Keratinocyte (primary cell): Measurements from ENCODE around the gene TOP2A. TPM values are rescaled to one million over a fixed set of nuclear protein-coding genes. Genes with fewer than 3 reads are reported as not detected.

ENCODE experiments used
- DNase-seq: peaks from one replicate; pipeline ENCODE4 v3.0.0-alpha.2; 2011; ENCODE audit warnings: low read depth, missing footprints, low spot score
- FAIRE-seq: peaks from 2 replicates; lab custom pipeline; 2011; peaks lifted over from hg19 to GRCh38; lab: Jason Lieb, UNC
- H2AFZ ChIP-seq: 2 replicates; pipeline ENCODE4 v1.6.0; 2012; ENCODE audit warnings: low read length, control low read depth, inconsistent platforms; ENCODE audit not compliant: control insufficient read depth
- H3K27ac ChIP-seq: 2 replicates; pipeline ENCODE4 v1.5.1; 2011; ENCODE audit warnings: low read length; ENCODE audit not compliant: control insufficient read depth, insufficient read depth
- H3K27me3 ChIP-seq: 3 replicates; pipeline ENCODE4 v1.6.0; 2011; ENCODE audit warnings: low read length; ENCODE audit not compliant: control insufficient read depth, insufficient read depth; ENCODE audit errors: extremely low read depth
- H3K36me3 ChIP-seq, 2 experiments: 2 replicates in 1 of 2; 3 replicates in 1 of 2; pipeline ENCODE4 v1.5.1; 2011; ENCODE audit warnings: low read length in 2 of 2, mild to moderate bottlenecking in 1 of 2; ENCODE audit not compliant: control insufficient read depth in 2 of 2, insufficient read depth in 2 of 2; ENCODE audit errors: extremely low read depth in 1 of 2
- H3K4me1 ChIP-seq: 3 replicates; pipeline ENCODE4 v1.5.1; 2011; ENCODE audit warnings: low read length; ENCODE audit not compliant: control insufficient read depth, insufficient read depth; ENCODE audit errors: extremely low read depth
- H3K4me2 ChIP-seq: 3 replicates; pipeline ENCODE4 v1.6.0; 2011; ENCODE audit warnings: low read depth, low read length; ENCODE audit not compliant: control insufficient read depth, insufficient read depth; ENCODE audit errors: extremely low read depth
- H3K4me3 ChIP-seq, 3 experiments: fragments of 200-600 bp in 1 of 3; sonication (generic) in 1 of 3; 2 replicates in 2 of 3; 3 replicates in 1 of 3; pipeline ENCODE4 v1.5.1; 2011 to 2016; ENCODE audit warnings: low read length in 3 of 3, mild to moderate bottlenecking in 3 of 3, control low read depth in 2 of 3, inconsistent platforms in 1 of 3, low read depth in 1 of 3, mixed read lengths in 1 of 3, mixed run types in 1 of 3, moderate library complexity in 1 of 3; ENCODE audit not compliant: control insufficient read depth in 2 of 3, insufficient read depth in 2 of 3; ENCODE audit errors: extremely low read depth in 1 of 3
- H3K79me2 ChIP-seq: 2 replicates; pipeline ENCODE4 v1.6.0; 2012; ENCODE audit warnings: low read length; ENCODE audit not compliant: control insufficient read depth, insufficient read depth
- H3K9ac ChIP-seq: 3 replicates; pipeline ENCODE4 v1.6.0; 2011; ENCODE audit warnings: low read length; ENCODE audit not compliant: control insufficient read depth, insufficient read depth; ENCODE audit errors: extremely low read depth
- H3K9me1 ChIP-seq: 3 replicates; pipeline ENCODE4 v1.6.0; 2011; ENCODE audit warnings: low read length; ENCODE audit not compliant: control insufficient read depth, insufficient read depth; ENCODE audit errors: extremely low read depth
- H3K9me3 ChIP-seq: 2 replicates; pipeline ENCODE4 v1.5.1; 2012; ENCODE audit warnings: low read depth, low read length; ENCODE audit not compliant: control insufficient read depth
- H4K20me1 ChIP-seq: 3 replicates; pipeline ENCODE4 v1.6.0; 2011; ENCODE audit warnings: low read length; ENCODE audit not compliant: control insufficient read depth, insufficient read depth; ENCODE audit errors: extremely low read depth
- CTCF ChIP-seq, 3 experiments: IDR thresholded peaks in 1 of 3; conservative IDR thresholded peaks in 1 of 3; optimal IDR thresholded peaks in 1 of 3; 2 replicates in 2 of 3; 3 replicates in 1 of 3; pipeline versions ENCODE3 to v1.5.1; 2011; ENCODE audit warnings: low read length in 3 of 3, mild to moderate bottlenecking in 3 of 3, moderate library complexity in 2 of 3, control low read depth in 1 of 3, inconsistent platforms in 1 of 3; ENCODE audit not compliant: insufficient read depth in 2 of 3; ENCODE audit errors: extremely low read depth in 1 of 3
- EZH2 ChIP-seq: IDR thresholded peaks from one replicate; pipeline ENCODE4 v1.6.1; 2012; ENCODE audit warnings: inconsistent platforms, mild to moderate bottlenecking, low read length, moderate library complexity
- dilution Hi-C: fragments of 300-500 bp; cut with MboI; formaldehyde crosslinking; loops from one replicate; pipeline ENCODE4 v1.7.0; 2020; ENCODE audit warnings: low sequenced_read_pairs; ENCODE audit not compliant: extremely low pct_ligation_motif_present
- polyA plus RNA-seq, 5 experiments: library from polyadenylated mRNA; depleted of rRNA in 3 of 5; stranded (reverse) in 3 of 5; stranded (forward) in 1 of 5; unstranded in 1 of 5; fragments of >200 nt; gene quantifications; 1 replicate in 1 of 5; 2 replicates in 3 of 5; 3 replicates in 1 of 5; pipeline versions ENCODE4 v1.2.1 to v1.2.3, GENCODE V29; 2011 to 2012; ENCODE audit warnings: missing spikeins in 2 of 5, low read depth in 1 of 5, low replicate concordance in 1 of 5
- small RNA-seq, 3 experiments: library from RNA; depleted of rRNA; stranded (forward); fragments of <200 nt; gene quantifications; one replicate each; pipeline ENCODE3, GENCODE V24; 2012; ENCODE audit warnings: low read depth in 3 of 3, low replicate concordance in 1 of 3; ENCODE audit not compliant: insufficient read length in 3 of 3

TOP2A gene
- polyA plus RNA-seq, 1 donor (not counting 4 experiments of a cell fraction or from before 2014, with no cell fraction given): 45.0 TPM

- H3K79me2 ChIP-seq: peaks cover 30% of the 10 kb centered on the region
- FAIRE-seq: no peak
- dilution Hi-C loops: no loop called here
These were observed 78.6 kb downstream of the TOP2A start for GRCh38 chr17:40338941-40339649.

More at GRCh38 chr17:40338941-40339649, 78.6 kb downstream of the TOP2A start:
- Histone ChIP-seq H4K20me1 (peaks cover 3% of the 10 kb centered on the region), H3K27me3 (no peaks in the 10 kb centered on the region), H3K4me1 (peaks cover 40% of the 10 kb centered on the region), H2AFZ (no peak overlapping the region), H3K4me3 (no peak overlapping the region), H3K9ac (no peak overlapping the region), H3K9me3 (no peaks in the 10 kb centered on the region), H3K9me1 (no peaks in the 10 kb centered on the region), H3K36me3 (peaks cover 0 to 8% of the 10 kb centered on the region in 2 experiments), H3K4me2 (no peak overlapping the region), H3K27ac (no peak overlapping the region)
- DNase-seq: no peak
- TF ChIP-seq EZH2: no peak
- no peak for TF ChIP-seq CTCF (optimal IDR thresholded peaks at IDR 0.05 in 1 of 3, IDR thresholded peaks at IDR 0.05 in 1 of 3, conservative IDR thresholded peaks at IDR 0.05 in 1 of 3; ENCODE audit: extremely low read depth in 1 of 3, insufficient read depth in 2 of 3, low read length in 3 of 3)

Small RNA genes lying within 50 kb of the gene (small RNA-seq; reads per million reads assigned to genes)
- gene RF00019 (0 reads per million in 3 experiments), gene RNA5SP441 (0 reads per million in 3 experiments)

Other genes with a start within 250 kb of the TOP2A start
- 13.2 to 37.6 TPM (median 21.8 TPM) in 3 replicates for gene RAPGEFL1, start 240.4 kb downstream of the TOP2A start, polyA plus RNA-seq
- gene WIPF2, start 198.6 kb downstream of the TOP2A start, polyA plus RNA-seq: 7.4 to 11.1 TPM (median 8.5 TPM) in 3 replicates
- gene CDC6, start 130.0 kb downstream of the TOP2A start, polyA plus RNA-seq: 5.5 to 28.0 TPM (median 26.5 TPM) in 3 replicates
- 1.7 to 6.0 TPM (median 3.8 TPM) in 3 replicates for gene RARA, start 108.7 kb downstream of the TOP2A start, polyA plus RNA-seq
- gene GJD3, start 53.2 kb downstream of the TOP2A start, polyA plus RNA-seq: not detected in 3 replicates
- 6.0 to 13.8 TPM (median 6.8 TPM) in 3 replicates for gene IGFBP4, start 25.6 kb upstream of the TOP2A start, polyA plus RNA-seq
- gene TNS4, start 83.7 kb upstream of the TOP2A start, polyA plus RNA-seq: 129 to 171 TPM (median 160 TPM) in 3 replicates
- gene CCR7, start 147.6 kb upstream of the TOP2A start, polyA plus RNA-seq: 0.06 to 0.63 TPM (median 0.16 TPM) in 3 replicates
- 38.9 to 60.6 TPM (median 58.4 TPM) in 3 replicates for gene SMARCE1, start 229.9 kb upstream of the TOP2A start, polyA plus RNA-seq
- gene KRT222, start 247.3 kb upstream of the TOP2A start, polyA plus RNA-seq: 0.45 to 0.76 TPM (median 0.49 TPM) in 3 replicates